Testis (tissue), 3 donors: ENCODE data around the gene GNAS-AS1. TPM values are rescaled to one million over a fixed set of nuclear protein-coding genes. Genes with fewer than 3 reads are reported as not detected.

ENCODE experiments used
- DNase-seq: peaks from one replicate; pipeline ENCODE4 v3.0.0-alpha.2; 2019
- H3K27ac ChIP-seq, 2 donors: fragments of 200-600 bp; sonication (generic); one replicate each; pipeline ENCODE4 v1.5.1; 2019
- H3K27me3 ChIP-seq: fragments of 200-600 bp; sonication (generic); one replicate; pipeline ENCODE4 v1.5.1; 2019
- H3K36me3 ChIP-seq: fragments of 200-600 bp; sonication (generic); one replicate; pipeline ENCODE4 v1.5.1; 2017; ENCODE audit warnings: low read depth; ENCODE audit errors: missing control alignments
- H3K4me1 ChIP-seq: fragments of 200-600 bp; sonication (generic); one replicate; pipeline ENCODE4 v1.5.1; 2019
- H3K4me3 ChIP-seq, 2 donors: fragments of 200-600 bp; sonication (generic); one replicate each; pipeline ENCODE4 v1.5.1; 2017 to 2019
- H3K9me3 ChIP-seq: fragments of 200-600 bp; sonication (generic); one replicate; pipeline ENCODE4 v1.5.1; 2017
- POLR2A ChIP-seq: fragments of 450-650 bp; IDR thresholded peaks from one replicate; pipeline ENCODE4 v1.6.1; 2017; ENCODE audit warnings: antibody characterized with exemption, mild to moderate bottlenecking, moderate library complexity
- WGBS, 2 donors: methylation state at CpG; one replicate each; pipeline ENCODE4 v1.1.5; 2018; 5-methylcytosine and 5-hydroxymethylcytosine counted together
- intact Hi-C: fragments of 100-400 bp; cut with DNase I; formaldehyde crosslinking; loops from one replicate; pipeline ENCODE4 v1.15.1; 2023; ENCODE audit warnings: low total_unique reads
- polyA plus RNA-seq: library from polyadenylated mRNA; stranded (reverse); fragments of 350-450 nt; fragmentation: Illumina TruSeq; extraction: RNeasy Lipid Tissue Mini Kit (QIAGEN cat#74804); gene quantifications from one replicate; pipeline ENCODE4 v1.2.3, GENCODE V29; 2014; ENCODE audit warnings: low read depth, low replicate concordance; ENCODE audit not compliant: insufficient read depth
- total RNA-seq, 2 donors: library from RNA; depleted of rRNA; stranded (reverse); fragments of >200 nt; gene quantifications; one replicate each; pipeline ENCODE4 v1.2.3, GENCODE V29; 2016
- TF ChIP-seq, protein P1 (sequence below), 3 experiments: fragments of 450-650 bp in 2 of 3; fragments of 200-600 bp in 1 of 3; sonication (generic) in 1 of 3; IDR thresholded peaks; one replicate each; pipeline ENCODE4 v1.5.1; 2016 to 2019; ENCODE audit warnings: antibody characterized with exemption in 3 of 3, mild to moderate bottlenecking in 2 of 3, moderate library complexity in 1 of 3

The GNAS-AS1 gene
- total and polyA plus RNA-seq, 3 donors from 2014 or later = 1.1 to 4.4 (median 3.5) TPM

DNA sequence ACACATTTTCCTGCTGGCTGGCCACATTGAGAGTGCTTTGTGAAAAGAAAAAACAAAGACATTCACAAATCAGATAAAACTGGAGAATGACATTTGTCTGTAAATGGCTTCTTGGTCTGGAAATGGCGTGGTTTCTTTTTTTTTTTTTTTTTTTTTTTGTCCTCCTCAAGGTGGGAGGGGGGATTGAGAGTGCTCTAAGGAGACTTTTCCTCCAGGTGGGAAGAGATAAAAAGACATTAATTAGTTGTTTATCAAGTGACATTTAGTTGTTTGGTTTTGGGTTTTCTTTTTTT lies 42.2 kb upstream of the GNAS-AS1 start:
- Histone ChIP-seq H3K27me3 (no peaks in the 10 kb centered on the region), H3K4me3 (peak overlapping the region; percentile 85 to 95), H3K9me3 (no peaks in the 10 kb centered on the region), H3K36me3 (no peaks in the 10 kb centered on the region), H3K4me1 (peaks cover 38% of the 10 kb centered on the region), H3K27ac (peak overlapping the region; percentile 99)
- intact Hi-C loops = loop anchor here (5.0 kb wide), 1 partner anchor 89 kb away; the partner anchor contains the start of gene NELFCD
- 0 to 5% methylated on average over 1 of the region's 1 CpG for WGBS, 2 donors
- TF ChIP-seq, protein P1, sequence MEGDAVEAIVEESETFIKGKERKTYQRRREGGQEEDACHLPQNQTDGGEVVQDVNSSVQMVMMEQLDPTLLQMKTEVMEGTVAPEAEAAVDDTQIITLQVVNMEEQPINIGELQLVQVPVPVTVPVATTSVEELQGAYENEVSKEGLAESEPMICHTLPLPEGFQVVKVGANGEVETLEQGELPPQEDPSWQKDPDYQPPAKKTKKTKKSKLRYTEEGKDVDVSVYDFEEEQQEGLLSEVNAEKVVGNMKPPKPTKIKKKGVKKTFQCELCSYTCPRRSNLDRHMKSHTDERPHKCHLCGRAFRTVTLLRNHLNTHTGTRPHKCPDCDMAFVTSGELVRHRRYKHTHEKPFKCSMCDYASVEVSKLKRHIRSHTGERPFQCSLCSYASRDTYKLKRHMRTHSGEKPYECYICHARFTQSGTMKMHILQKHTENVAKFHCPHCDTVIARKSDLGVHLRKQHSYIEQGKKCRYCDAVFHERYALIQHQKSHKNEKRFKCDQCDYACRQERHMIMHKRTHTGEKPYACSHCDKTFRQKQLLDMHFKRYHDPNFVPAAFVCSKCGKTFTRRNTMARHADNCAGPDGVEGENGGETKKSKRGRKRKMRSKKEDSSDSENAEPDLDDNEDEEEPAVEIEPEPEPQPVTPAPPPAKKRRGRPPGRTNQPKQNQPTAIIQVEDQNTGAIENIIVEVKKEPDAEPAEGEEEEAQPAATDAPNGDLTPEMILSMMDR (IDR thresholded peaks at IDR 0.05) = no peak
- no peak for TF ChIP-seq POLR2A
- DNase-seq = no peak

DNA sequence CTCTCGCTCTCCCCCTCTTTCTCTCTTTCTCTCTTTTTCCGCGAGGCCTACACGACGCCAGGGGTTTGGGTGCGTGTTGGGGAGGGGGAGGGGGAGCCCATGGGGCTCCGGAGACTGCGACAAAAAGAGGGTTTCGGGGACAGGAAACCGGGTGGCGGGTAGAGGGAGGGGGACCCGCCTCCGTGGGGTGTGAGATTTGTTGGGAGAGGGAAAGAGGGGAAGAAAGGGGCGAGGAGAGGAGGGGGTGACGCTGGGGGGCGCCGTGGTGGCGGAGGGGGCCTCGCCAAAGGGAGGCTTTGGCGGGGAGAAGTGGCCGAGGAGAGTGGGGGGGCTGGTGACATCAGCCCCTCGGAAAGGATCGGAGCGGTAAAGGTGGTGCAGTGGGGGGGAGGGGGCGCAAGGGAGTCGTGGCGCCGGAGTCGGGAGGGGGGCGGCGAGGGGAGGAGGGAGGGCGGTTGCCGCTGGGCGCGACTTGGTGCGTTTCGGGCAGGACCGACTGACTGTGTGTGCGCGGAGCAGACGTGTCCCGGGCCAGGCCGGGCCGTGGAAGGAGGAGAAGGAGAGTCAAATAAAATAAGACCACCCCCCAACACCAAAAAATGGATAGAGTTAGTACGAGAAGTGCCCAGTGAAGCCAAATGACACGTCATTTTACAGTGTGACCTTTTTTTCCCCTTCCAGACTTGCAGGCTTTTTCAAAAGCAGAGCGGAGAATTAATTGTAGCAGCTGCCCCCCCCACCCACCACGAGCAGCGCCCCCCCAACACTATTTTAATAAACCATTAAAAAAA lies 41.6 kb upstream of the GNAS-AS1 start:
- Histone ChIP-seq H3K4me3 (peak overlapping the region; percentile 85 to 95), H3K4me1 (peaks cover 33% of the 10 kb centered on the region), H3K9me3 (no peaks in the 10 kb centered on the region), H3K27ac (peak overlapping the region; percentile 99), H3K27me3 (no peaks in the 10 kb centered on the region), H3K36me3 (no peaks in the 10 kb centered on the region)
- DNase-seq = peak; percentile 82
- 0 to 1% methylated on average over 22 to 45 of the region's 49 CpGs for WGBS, 2 donors
- TF ChIP-seq, protein P1 (IDR thresholded peaks at IDR 0.05) = no peak
- no peak for TF ChIP-seq POLR2A
- intact Hi-C loops = loop anchor here (5.0 kb wide), 1 partner anchor 90 kb away; the partner anchor contains the start of gene NELFCD

DNA sequence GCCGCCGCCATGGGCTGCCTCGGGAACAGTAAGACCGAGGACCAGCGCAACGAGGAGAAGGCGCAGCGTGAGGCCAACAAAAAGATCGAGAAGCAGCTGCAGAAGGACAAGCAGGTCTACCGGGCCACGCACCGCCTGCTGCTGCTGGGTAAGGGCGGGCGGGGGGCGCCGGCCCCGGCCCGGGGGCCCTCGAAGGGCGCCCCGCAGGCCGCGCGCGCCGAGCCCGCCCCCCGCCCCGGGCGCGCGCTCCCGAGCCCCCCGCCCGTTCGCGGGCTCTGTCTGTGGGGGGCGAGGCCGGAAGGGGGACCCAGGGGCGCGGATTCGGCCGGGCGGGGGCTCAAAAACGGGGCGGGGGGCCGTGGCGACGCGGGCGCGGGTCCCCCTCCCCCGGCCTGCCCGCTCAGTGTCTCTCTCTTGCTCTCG lies 41.0 kb upstream of the GNAS-AS1 start:
- peak overlapping the region; percentile 85 to 95 for H3K4me3 ChIP-seq
- DNase-seq = no peak
- intact Hi-C loops = loop anchor here (5.0 kb wide), 1 partner anchor 91 kb away; the partner anchor contains the start of gene NELFCD
- no peaks in the 10 kb centered on the region for H3K27me3 ChIP-seq
- 0% methylated on average over 29 of the region's 55 CpGs; no CpG with 5 or more reads in 1 of the 2 donors for WGBS, 2 donors
- peak overlapping the region; percentile 99 for H3K27ac ChIP-seq
- H3K36me3 ChIP-seq = no peaks in the 10 kb centered on the region
- TF ChIP-seq POLR2A = no peak
- TF ChIP-seq, protein P1 (IDR thresholded peaks at IDR 0.05) = no peak
- no peaks in the 10 kb centered on the region for H3K9me3 ChIP-seq
- peaks cover 30% of the 10 kb centered on the region for H3K4me1 ChIP-seq

DNA sequence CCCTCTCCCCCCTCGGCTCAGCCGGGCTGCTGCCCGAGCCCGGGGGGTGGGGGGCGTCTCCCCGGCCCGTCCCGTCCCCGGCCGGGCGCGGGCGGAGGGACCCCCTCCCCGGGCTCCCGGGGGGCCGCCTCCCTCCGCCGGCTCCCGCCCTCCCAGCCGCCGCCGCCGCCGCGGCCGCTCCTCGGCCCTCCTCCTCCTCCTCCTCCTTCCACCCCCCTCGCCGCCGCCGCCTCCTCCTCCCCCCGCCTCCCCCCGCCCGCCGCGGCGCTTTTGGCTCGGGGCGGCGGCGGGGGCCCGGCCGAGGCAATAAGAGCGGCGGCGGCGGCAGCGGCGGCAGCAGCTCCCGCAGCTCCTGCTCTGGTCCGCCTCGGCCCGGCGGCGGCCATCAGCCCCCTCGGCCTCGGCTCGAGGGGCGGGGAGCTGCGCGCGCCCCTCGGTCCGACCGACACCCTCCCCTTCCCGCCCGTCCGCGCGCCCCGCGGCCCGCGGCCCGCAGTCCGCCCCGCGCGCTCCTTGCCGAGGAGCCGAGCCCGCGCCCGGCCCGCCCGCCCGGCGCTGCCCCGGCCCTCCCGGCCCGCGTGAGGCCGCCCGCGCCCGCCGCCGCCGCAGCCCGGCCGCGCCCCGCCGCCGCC lies 40.5 kb upstream of the GNAS-AS1 start:
- WGBS, 2 donors = 0% methylated on average over 13 to 34 of the region's 105 CpGs
- intact Hi-C loops = loop anchor here (5.0 kb wide), 1 partner anchor 91 kb away; the partner anchor contains the start of gene NELFCD

DNA sequence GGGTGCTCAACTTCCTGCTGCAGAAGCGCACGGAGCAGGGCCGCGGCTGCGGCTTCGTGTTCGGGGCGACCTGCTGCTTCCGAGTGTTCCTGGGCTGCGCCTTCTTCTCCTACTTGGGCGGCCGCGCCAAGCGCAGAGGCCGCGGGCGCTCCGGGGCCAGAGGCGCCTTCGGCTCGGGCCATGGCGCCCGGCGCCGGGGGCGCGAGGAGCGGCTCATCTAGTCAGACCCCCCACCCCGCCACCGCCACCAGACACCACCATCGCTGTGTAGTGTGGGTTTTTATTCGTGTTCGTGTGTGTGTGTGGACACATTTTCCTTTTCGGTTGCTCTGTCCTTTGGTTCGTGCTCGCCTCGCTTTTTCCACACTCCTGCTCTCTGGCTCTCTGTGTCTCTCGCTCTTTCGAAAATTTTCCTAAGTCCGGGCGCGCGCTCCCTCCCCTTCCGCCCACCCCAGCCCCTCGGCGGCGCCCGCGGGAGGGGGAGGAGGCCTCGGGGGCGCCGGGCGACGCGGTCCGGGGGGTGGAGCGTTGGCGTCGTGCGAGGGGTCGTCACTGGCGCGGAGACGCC lies 39.9 kb upstream of the GNAS-AS1 start:
- Histone ChIP-seq H3K4me1 (peaks cover 23% of the 10 kb centered on the region), H3K27ac (peak overlapping the region; percentile 94 to 99), H3K27me3 (no peaks in the 10 kb centered on the region), H3K36me3 (no peaks in the 10 kb centered on the region), H3K4me3 (peak overlapping the region; percentile 73 to 85), H3K9me3 (no peaks in the 10 kb centered on the region)
- DNase-seq = peak; percentile 75
- 0 to 1% methylated on average over 36 to 62 of the region's 64 CpGs for WGBS, 2 donors
- no peak for TF ChIP-seq POLR2A
- TF ChIP-seq, protein P1 (IDR thresholded peaks at IDR 0.05) = no peak
- intact Hi-C loops = loop anchor here (5.0 kb wide), 1 partner anchor 92 kb away; the partner anchor contains the start of gene NELFCD

More for the DNA sequence above, 40.5 kb upstream of the GNAS-AS1 start:
- Histone ChIP-seq H3K27ac (peak overlapping the region; percentile 99), H3K36me3 (no peaks in the 10 kb centered on the region), H3K9me3 (no peaks in the 10 kb centered on the region), H3K4me1 (peaks cover 29% of the 10 kb centered on the region), H3K27me3 (no peaks in the 10 kb centered on the region), H3K4me3 (peak overlapping the region; percentile 85 to 95)
- DNase-seq = peak; percentile 77
- no peak for TF ChIP-seq POLR2A
